OCI-LY7 (cell line): Measurements from ENCODE around the gene RADIL. TPM values are rescaled to one million over a fixed set of nuclear protein-coding genes. Genes with fewer than 3 reads are reported as not detected.

ENCODE experiments used
- BruUV-seq: library from RNA; stranded (reverse); fragments of 400-500 nt; replicated peaks from 2 replicates; lab custom pipeline; 2021; lab: Mats Ljungman, UMichigan
- CTCF ChIA-PET: fragments of 300-600 bp; sonication (Branson Sonifier 250); formaldehyde crosslinking; loops from one replicate; lab custom pipeline; 2022; ENCODE audit warnings: antibody characterized with exemption; ENCODE audit not compliant: unreplicated experiment; lab: Charles Lee
- POLR2A ChIA-PET: fragments of 300-600 bp; sonication (Branson Sonifier 250); formaldehyde crosslinking; loops from one replicate; lab custom pipeline; 2022; ENCODE audit warnings: antibody characterized with exemption; lab: Charles Lee
- DNase-seq: peaks from one replicate; pipeline ENCODE4 v3.0.0-alpha.2; 2015; ENCODE audit warnings: low spot score
- H2AFZ ChIP-seq: fragments of 200-600 bp; sonication (generic), shearing (Covaris generic); 2 replicates; pipeline ENCODE4 v1.6.1; 2014; ENCODE audit warnings: mild to moderate bottlenecking, antibody characterized with exemption, low read length, moderate library complexity
- H3K27ac ChIP-seq: fragments of 200-600 bp; sonication (generic); 2 replicates; pipeline ENCODE4 v1.5.1; 2014; ENCODE audit warnings: mixed run types, low read depth, mild to moderate bottlenecking, moderate library complexity, low read length, inconsistent platforms; ENCODE audit not compliant: poor library complexity, severe bottlenecking
- H3K36me3 ChIP-seq: fragments of 200-600 bp; sonication (generic); 2 replicates; pipeline ENCODE4 v1.6.1; 2014; ENCODE audit warnings: mild to moderate bottlenecking, antibody characterized with exemption, low read length, moderate library complexity, mixed read lengths; ENCODE audit not compliant: insufficient read depth
- H3K4me1 ChIP-seq: fragments of 200-600 bp; sonication (generic); 2 replicates; pipeline ENCODE4 v1.5.1; 2014; ENCODE audit warnings: mild to moderate bottlenecking, low read length; ENCODE audit not compliant: insufficient read depth, poor library complexity, severe bottlenecking
- H3K4me2 ChIP-seq: fragments of 200-600 bp; sonication (generic); 2 replicates; pipeline ENCODE4 v1.6.1; 2014; ENCODE audit warnings: mild to moderate bottlenecking, low read length
- H3K4me3 ChIP-seq: fragments of 200-600 bp; sonication (generic); 2 replicates; pipeline ENCODE4 v1.5.1; 2014; ENCODE audit warnings: mild to moderate bottlenecking, low read depth, low read length; ENCODE audit not compliant: poor library complexity, severe bottlenecking
- H3K79me2 ChIP-seq: fragments of 200-600 bp; sonication (generic); 2 replicates; pipeline ENCODE4 v1.6.1; 2016; ENCODE audit warnings: low read depth, mild to moderate bottlenecking, low read length, moderate library complexity, mixed read lengths; ENCODE audit not compliant: insufficient read depth
- H3K9me2 ChIP-seq: fragments of 200-600 bp; sonication (generic); 2 replicates; pipeline ENCODE4 v1.6.1; 2016; ENCODE audit warnings: mild to moderate bottlenecking, low read length, mixed read lengths; ENCODE audit not compliant: insufficient read depth
- H3K9me3 ChIP-seq: fragments of 200-600 bp; sonication (generic); 2 replicates; pipeline ENCODE4 v1.6.1; 2014; ENCODE audit warnings: mild to moderate bottlenecking, mixed run types, low read length, mixed read lengths
- H4K20me1 ChIP-seq: fragments of 200-600 bp; sonication (generic); 2 replicates; pipeline ENCODE4 v1.6.1; 2014; ENCODE audit warnings: mild to moderate bottlenecking, antibody characterized with exemption, low read length, moderate library complexity, mixed read lengths; ENCODE audit not compliant: insufficient read depth
- CTCF ChIP-seq: fragments of 200-600 bp; sonication (generic); conservative IDR thresholded peaks from 2 replicates; pipeline ENCODE4 v1.5.1; 2014; ENCODE audit warnings: mild to moderate bottlenecking, antibody characterized with exemption, low read length, moderate library complexity, mixed read lengths
- EZH2phosphoT487 ChIP-seq: fragments of 200-600 bp; sonication (generic); IDR thresholded peaks from 2 replicates; pipeline ENCODE4 v1.6.1; 2018; ENCODE audit warnings: low read depth, borderline replicate concordance, mild to moderate bottlenecking, mixed run types, antibody characterized with exemption, low read length, moderate library complexity, mixed read lengths
- intact Hi-C: fragments of 100-400 bp; cut with micrococcal nuclease; formaldehyde crosslinking; loops from one replicate; pipeline ENCODE4 v1.10.0; 2022; ENCODE audit not compliant: unreplicated experiment
- total RNA-seq, 2 experiments: library from RNA; depleted of rRNA in 1 of 2; stranded (reverse); fragments of >200 nt in 1 of 2; shearing (Covaris generic) in 1 of 2; gene quantifications; 2 replicates each; pipeline ENCODE4 v1.2.3, GENCODE V29; 2014 to 2022

RADIL gene
- total RNA-seq, 2 experiments from 2014 or later, result 0.34 TPM; not detected in 1

DNA sequence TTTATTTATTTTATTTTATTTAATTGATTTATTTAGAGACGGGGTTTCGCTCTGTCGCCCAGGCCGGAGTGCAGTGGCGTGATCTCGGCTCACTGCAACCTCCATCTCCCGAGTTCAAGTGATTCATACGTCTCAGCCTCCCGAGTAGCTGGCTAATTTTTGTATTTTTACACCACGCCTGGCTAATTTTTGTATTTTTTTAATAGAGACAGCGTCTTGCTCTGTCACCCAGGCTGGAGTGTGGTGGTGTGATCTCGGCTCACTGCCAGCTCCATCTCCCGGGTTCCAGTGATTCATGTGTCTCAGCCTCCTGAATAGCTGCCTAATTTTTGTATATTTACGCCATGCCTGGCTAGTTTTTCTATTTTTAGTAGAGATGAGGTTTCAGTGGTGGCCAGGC is 73.8 kb downstream of the RADIL start:
- intact Hi-C loops, result no loop called here
- H3K27ac ChIP-seq, result no peak overlapping the region
- no peak overlapping the region for H2AFZ ChIP-seq
- no TSS peak for BruUV-seq
- POLR2A ChIA-PET, result no interaction called here
- H3K9me2 ChIP-seq, result no peaks in the 10 kb centered on the region
- no peaks in the 10 kb centered on the region for H3K4me1 ChIP-seq
- no peaks in the 10 kb centered on the region for H4K20me1 ChIP-seq
- CTCF ChIA-PET, result no interaction called here
- DNase-seq, result no peak
- no peaks in the 10 kb centered on the region for H3K9me3 ChIP-seq
- H3K36me3 ChIP-seq, result no peaks in the 10 kb centered on the region
- H3K79me2 ChIP-seq, result no peaks in the 10 kb centered on the region
- TF ChIP-seq EZH2phosphoT487 (no peak), CTCF (no peak)
- no peak overlapping the region for H3K4me3 ChIP-seq
- H3K4me2 ChIP-seq, result no peak overlapping the region

DNA sequence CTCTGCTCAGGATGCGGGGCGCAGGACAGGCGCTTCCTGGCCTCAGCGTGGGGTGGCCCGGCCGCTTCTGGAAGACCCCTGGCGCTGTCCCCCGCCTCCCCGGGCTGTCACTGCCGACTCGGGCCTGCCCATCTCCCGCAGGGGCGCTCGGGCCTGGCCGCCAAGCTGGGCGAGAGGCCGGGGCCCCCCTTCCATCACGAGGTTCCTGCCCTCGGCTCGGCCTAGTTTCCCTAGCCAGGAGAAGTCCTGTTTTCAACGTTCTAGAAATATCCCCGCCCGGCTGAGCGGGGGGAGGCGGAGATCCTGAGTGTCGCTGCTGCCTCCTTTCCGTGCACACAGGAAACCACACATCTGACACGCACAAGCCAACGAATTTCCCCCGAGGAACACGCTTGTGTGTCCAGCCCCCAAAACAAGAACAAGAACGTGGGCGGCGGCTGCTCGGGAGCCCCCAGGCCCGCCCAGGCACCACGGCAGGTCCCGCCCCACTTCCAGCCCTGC is 74.4 kb downstream of the RADIL start:
- no peak for DNase-seq
- Histone ChIP-seq H4K20me1 (no peaks in the 10 kb centered on the region), H3K36me3 (no peaks in the 10 kb centered on the region), H3K4me1 (no peaks in the 10 kb centered on the region), H3K4me3 (no peak overlapping the region), H3K27ac (no peak overlapping the region), H3K79me2 (no peaks in the 10 kb centered on the region), H3K9me2 (no peaks in the 10 kb centered on the region), H3K4me2 (no peak overlapping the region), H3K9me3 (no peaks in the 10 kb centered on the region), H2AFZ (no peak overlapping the region)
- ChIA-PET POLR2A (no interaction called here), CTCF (no interaction called here)
- intact Hi-C loops, result no loop called here
- TF ChIP-seq EZH2phosphoT487 (no peak), CTCF (no peak)
- no TSS peak for BruUV-seq

DNA sequence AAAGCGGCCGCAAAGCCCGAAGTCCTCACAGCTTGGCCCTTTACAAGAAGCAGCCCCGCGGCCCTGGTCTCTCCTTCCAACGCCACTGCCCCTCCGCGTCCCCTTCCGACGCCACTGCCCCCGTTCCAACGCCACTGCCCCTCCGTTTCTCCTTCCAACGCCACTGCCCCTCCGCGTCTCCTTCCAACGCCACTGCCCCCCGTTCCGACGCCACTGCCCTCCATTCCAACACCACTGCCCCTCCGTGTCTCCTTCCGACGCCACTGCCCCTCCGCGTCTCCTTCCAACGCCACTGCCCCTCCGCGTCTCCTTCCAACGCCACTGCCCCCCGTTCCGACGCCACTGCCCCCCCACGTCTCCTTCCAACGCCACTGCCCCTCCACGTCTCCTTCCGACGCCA is 75.0 kb downstream of the RADIL start:
- Histone ChIP-seq H3K79me2 (no peaks in the 10 kb centered on the region), H3K36me3 (no peaks in the 10 kb centered on the region), H3K9me2 (no peaks in the 10 kb centered on the region), H3K4me2 (no peak overlapping the region), H3K9me3 (no peaks in the 10 kb centered on the region), H3K27ac (no peak overlapping the region), H4K20me1 (no peaks in the 10 kb centered on the region), H2AFZ (no peak overlapping the region), H3K4me1 (no peaks in the 10 kb centered on the region), H3K4me3 (no peak overlapping the region)
- no TSS peak for BruUV-seq
- intact Hi-C loops, result no loop called here
- ChIA-PET CTCF (no interaction called here), POLR2A (no interaction called here)
- no peak for TF ChIP-seq CTCF
- no peak for TF ChIP-seq EZH2phosphoT487
- DNase-seq, result no peak
